GM23248 (cell line): Measurements from ENCODE around the gene LHFPL2. TPM values are rescaled to one million over a fixed set of nuclear protein-coding genes. Genes with fewer than 3 reads are reported as not detected.

ENCODE experiments used
- DNase-seq: peaks from one replicate; pipeline ENCODE4 v3.0.0-alpha.2; 2015
- H2AFZ ChIP-seq: fragments of 200-600 bp; sonication (generic); 2 replicates; pipeline ENCODE4 v1.6.1; 2016; ENCODE audit warnings: antibody characterized with exemption
- H3F3A ChIP-seq: fragments of 200-600 bp; sonication (generic); 2 replicates; pipeline ENCODE4 v1.6.1; 2016; ENCODE audit warnings: mild to moderate bottlenecking, antibody characterized with exemption, mixed run types; ENCODE audit not compliant: insufficient read depth
- H3K27ac ChIP-seq: fragments of 200-600 bp; sonication (generic); 2 replicates; pipeline ENCODE4 v1.5.1; 2016; ENCODE audit warnings: mild to moderate bottlenecking
- H3K27me3 ChIP-seq: fragments of 200-600 bp; sonication (generic); replicated peaks from 2 replicates; pipeline ENCODE4 v1.6.1; 2016; ENCODE audit warnings: mild to moderate bottlenecking; ENCODE audit not compliant: insufficient read depth
- H3K36me3 ChIP-seq: fragments of 200-600 bp; sonication (generic); 2 replicates; pipeline ENCODE4 v1.6.1; 2016; ENCODE audit warnings: low read depth, mild to moderate bottlenecking
- H3K4me1 ChIP-seq: fragments of 200-600 bp; sonication (generic); 2 replicates; pipeline ENCODE4 v1.6.1; 2016; ENCODE audit warnings: mild to moderate bottlenecking; ENCODE audit not compliant: insufficient read depth
- H3K4me2 ChIP-seq: fragments of 200-600 bp; sonication (generic); one replicate; pipeline ENCODE4 v1.6.1; 2016; ENCODE audit warnings: mild to moderate bottlenecking; ENCODE audit not compliant: unreplicated experiment
- H3K4me3 ChIP-seq: fragments of 200-600 bp; sonication (generic); 2 replicates; pipeline ENCODE4 v1.5.1; 2016; ENCODE audit warnings: mild to moderate bottlenecking
- H3K79me2 ChIP-seq: fragments of 200-600 bp; sonication (generic); 2 replicates; pipeline ENCODE4 v1.6.1; 2016; ENCODE audit warnings: mild to moderate bottlenecking; ENCODE audit not compliant: insufficient read depth
- H3K9ac ChIP-seq: fragments of 200-600 bp; sonication (generic); 2 replicates; pipeline ENCODE4 v1.6.1; 2016; ENCODE audit warnings: mild to moderate bottlenecking
- H3K9me2 ChIP-seq: fragments of 200-600 bp; sonication (generic); 2 replicates; pipeline ENCODE4 v1.6.1; 2016; ENCODE audit warnings: mixed run types, mild to moderate bottlenecking, moderate library complexity; ENCODE audit not compliant: insufficient read depth
- H3K9me3 ChIP-seq: fragments of 200-600 bp; sonication (generic); one replicate; pipeline ENCODE4 v1.6.1; 2017; ENCODE audit warnings: low read depth
- H4K20me1 ChIP-seq: fragments of 200-600 bp; sonication (generic); 2 replicates; pipeline ENCODE4 v1.6.0; 2016; ENCODE audit not compliant: insufficient read depth
- EZH2 ChIP-seq: fragments of 200-600 bp; sonication (generic); IDR thresholded peaks from 2 replicates; pipeline ENCODE4 v1.6.1; 2018; ENCODE audit warnings: antibody characterized with exemption, mild to moderate bottlenecking; ENCODE audit not compliant: insufficient read depth, poor library complexity, severe bottlenecking
- EZH2phosphoT487 ChIP-seq: fragments of 200-600 bp; sonication (generic); IDR thresholded peaks from 2 replicates; pipeline ENCODE4 v1.6.1; 2018; ENCODE audit warnings: antibody characterized with exemption, moderate library complexity, mild to moderate bottlenecking, low read depth; ENCODE audit not compliant: insufficient read depth
- WGBS, 2 experiments: methylation state at CpG; one replicate each; pipeline ENCODE4 v1.1.6; 2015 to 2017; ENCODE audit warnings: low lambda C conversion rate in 2 of 2, low coverage in 1 of 2; ENCODE audit errors: missing lambda C conversion rate in 2 of 2; 5-methylcytosine and 5-hydroxymethylcytosine counted together
- in situ Hi-C: fragments of 300-500 bp; cut with MboI; formaldehyde crosslinking; loops from 2 replicates; pipeline ENCODE4 v1.15.0; 2020
- polyA plus RNA-seq: library from polyadenylated mRNA; unstranded; fragments of >200 nt; fragmentation: Nextera tagmentation; extraction: Ambion mirVana; gene quantifications from 2 replicates; pipeline ENCODE4 v1.2.1, GENCODE V29; 2016
- total RNA-seq: library from RNA; depleted of rRNA; stranded (reverse); fragments of >200 nt; shearing (Covaris generic); gene quantifications from 2 replicates; pipeline ENCODE4 v1.2.3, GENCODE V29; 2014

LHFPL2 gene
- total and polyA plus RNA-seq, 2 experiments from 2014 or later = 8.0 to 13.7 TPM

GRCh38 chr5:78482948-78483347 is 165.6 kb downstream of the LHFPL2 start:
- Histone ChIP-seq H2AFZ (no peak overlapping the region), H3K9me3 (no peaks in the 10 kb centered on the region), H3K27ac (no peak overlapping the region), H3K27me3 (no peaks in the 10 kb centered on the region), H3K9ac (no peak overlapping the region), H3K4me2 (no peak overlapping the region), H3K9me2 (no peaks in the 10 kb centered on the region), H3K36me3 (no peaks in the 10 kb centered on the region), H3K79me2 (no peaks in the 10 kb centered on the region), H3K4me1 (peaks cover 7% of the 10 kb centered on the region), H4K20me1 (no peaks in the 10 kb centered on the region), H3F3A (no peaks in the 10 kb centered on the region), H3K4me3 (no peak overlapping the region)
- 94 to 96% methylated on average over 1 of the region's 1 CpG for WGBS, 2 experiments
- in situ Hi-C loops = no loop called here
- TF ChIP-seq EZH2phosphoT487 (no peak), EZH2 (no peak)
- no peak for DNase-seq

GRCh38 chr5:78476795-78477194 is 171.8 kb downstream of the LHFPL2 start:
- in situ Hi-C loops = no loop called here
- Histone ChIP-seq H2AFZ (no peak overlapping the region), H3K27me3 (no peaks in the 10 kb centered on the region), H3K79me2 (no peaks in the 10 kb centered on the region), H3K27ac (no peak overlapping the region), H3K36me3 (no peaks in the 10 kb centered on the region), H4K20me1 (no peaks in the 10 kb centered on the region), H3F3A (no peaks in the 10 kb centered on the region), H3K9me3 (no peaks in the 10 kb centered on the region), H3K4me1 (peaks cover 3% of the 10 kb centered on the region; the same call in 1 of the 2 replicates), H3K9ac (no peak overlapping the region), H3K4me3 (no peak overlapping the region), H3K9me2 (no peaks in the 10 kb centered on the region), H3K4me2 (no peak overlapping the region)
- 91 to 98% methylated on average over 1 of the region's 1 CpG for WGBS, 2 experiments
- DNase-seq = no peak
- TF ChIP-seq EZH2phosphoT487 (no peak), EZH2 (no peak)

- WGBS, 2 experiments = 97 to 100% methylated on average over 3 of the region's 3 CpGs
- Histone ChIP-seq H3K27ac (no peak overlapping the region), H3K4me3 (no peak overlapping the region), H3K36me3 (no peaks in the 10 kb centered on the region), H3K79me2 (no peaks in the 10 kb centered on the region), H3K4me1 (peaks cover 3% of the 10 kb centered on the region; the same call in 1 of the 2 replicates), H4K20me1 (no peaks in the 10 kb centered on the region), H3K9me3 (no peaks in the 10 kb centered on the region), H2AFZ (no peak overlapping the region), H3K27me3 (no peaks in the 10 kb centered on the region), H3K9me2 (no peaks in the 10 kb centered on the region), H3F3A (no peaks in the 10 kb centered on the region), H3K4me2 (no peak overlapping the region), H3K9ac (no peak overlapping the region)
- DNase-seq = no peak
- in situ Hi-C loops = no loop called here
- TF ChIP-seq EZH2phosphoT487 (no peak), EZH2 (no peak)
Observed at GRCh38 chr5:78475370-78475769, 173.2 kb downstream of the LHFPL2 start.

DNA sequence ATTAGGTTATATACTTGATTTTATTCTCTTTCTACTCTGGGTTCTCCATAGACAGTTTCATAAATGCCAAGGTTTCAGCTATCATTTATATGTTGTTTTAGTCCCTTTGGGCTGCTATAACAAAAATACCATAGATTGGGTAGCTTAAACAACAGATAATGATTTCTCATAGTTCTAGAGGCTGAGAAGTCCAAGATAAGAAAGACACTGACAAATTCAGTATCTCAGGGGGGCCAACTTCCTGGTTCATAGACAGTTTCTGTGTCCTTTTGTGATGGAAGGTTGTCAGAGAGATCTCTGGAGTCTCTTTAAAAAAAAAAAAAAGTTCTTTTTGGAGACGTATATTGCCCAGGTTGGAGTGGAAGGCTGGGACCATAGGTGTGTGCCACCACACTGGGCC is 174.8 kb downstream of the LHFPL2 start:
- H4K20me1 ChIP-seq = no peaks in the 10 kb centered on the region
- H3K27me3 ChIP-seq = no peaks in the 10 kb centered on the region
- in situ Hi-C loops = no loop called here
- no peaks in the 10 kb centered on the region for H3K9me2 ChIP-seq
- no peak for DNase-seq
- no peaks in the 10 kb centered on the region for H3K36me3 ChIP-seq
- no peak overlapping the region for H3K27ac ChIP-seq
- TF ChIP-seq EZH2 = no peak
- no peak for TF ChIP-seq EZH2phosphoT487
- no peak overlapping the region for H3K4me3 ChIP-seq
- no peak overlapping the region for H3K9ac ChIP-seq
- H3K4me1 ChIP-seq = peaks cover 3% of the 10 kb centered on the region; the same call in 1 of the 2 replicates
- 100% methylated on average over 1 of the region's 1 CpG for WGBS, 2 experiments
- H2AFZ ChIP-seq = no peak overlapping the region
- no peak overlapping the region for H3K4me2 ChIP-seq
- peaks cover 7% of the 10 kb centered on the region; the same call in 1 of the 2 replicates for H3K79me2 ChIP-seq
- H3K9me3 ChIP-seq = no peaks in the 10 kb centered on the region
- no peaks in the 10 kb centered on the region for H3F3A ChIP-seq
